ENCODE measurements around the gene NEB. TPM values are rescaled to one million over a fixed set of nuclear protein-coding genes. Genes with fewer than 3 reads are reported as not detected.

The NEB gene
- total RNA-seq, 1 donor from 2014 or later: 0.53 TPM

- no peak for TF ChIP-seq CTCF (IDR thresholded peaks at IDR 0.05)
- H3K9me3 ChIP-seq: no peaks in the 10 kb centered on the region
- intact Hi-C loops (cut with DNase I): no loop called here
- H3K4me3 ChIP-seq: no peak overlapping the region
- DNase-seq (ENCODE audit: low spot score in 2 of 2): no peak
- no peaks in the 10 kb centered on the region for H3K27me3 ChIP-seq
- H3K4me1 ChIP-seq: no peaks in the 10 kb centered on the region
- peaks cover 18 to 49% of the 10 kb centered on the region in 2 donors for H3K36me3 ChIP-seq
- H3K27ac ChIP-seq: no peak overlapping the region
Observed at GRCh38 chr2:151780938-151781337, 46.7 kb upstream of the NEB start.

GRCh38 chr2:151777935-151778334 is 43.7 kb upstream of the NEB start:
- intact Hi-C loops (cut with DNase I): no loop called here
- Histone ChIP-seq H3K4me1 (peaks cover 0 to 4% of the 10 kb centered on the region in 2 donors), H3K27me3 (no peaks in the 10 kb centered on the region), H3K36me3 (peaks cover 9 to 40% of the 10 kb centered on the region in 2 donors), H3K9me3 (no peaks in the 10 kb centered on the region), H3K4me3 (no peak overlapping the region), H3K27ac (no peak overlapping the region)
- DNase-seq (ENCODE audit: low spot score in 2 of 2): no peak
- TF ChIP-seq CTCF (IDR thresholded peaks at IDR 0.05): no peak

GRCh38 chr2:151777487-151777886 is 43.2 kb upstream of the NEB start:
- no peak overlapping the region for H3K27ac ChIP-seq
- H3K4me3 ChIP-seq: no peak overlapping the region
- peaks cover 9 to 38% of the 10 kb centered on the region in 2 donors for H3K36me3 ChIP-seq
- DNase-seq (ENCODE audit: low spot score in 2 of 2): no peak
- H3K27me3 ChIP-seq: no peaks in the 10 kb centered on the region
- H3K9me3 ChIP-seq: no peaks in the 10 kb centered on the region
- intact Hi-C loops (cut with DNase I): no loop called here
- no peak for TF ChIP-seq CTCF (IDR thresholded peaks at IDR 0.05)
- H3K4me1 ChIP-seq: peaks cover 0 to 4% of the 10 kb centered on the region in 2 donors

GRCh38 chr2:151776367-151776766 is 42.1 kb upstream of the NEB start:
- H3K27me3 ChIP-seq: no peaks in the 10 kb centered on the region
- H3K9me3 ChIP-seq: no peaks in the 10 kb centered on the region
- H3K4me3 ChIP-seq: no peak overlapping the region
- intact Hi-C loops (cut with DNase I): no loop called here
- peaks cover 4 to 30% of the 10 kb centered on the region in 2 donors for H3K36me3 ChIP-seq
- no peak for TF ChIP-seq CTCF (IDR thresholded peaks at IDR 0.05)
- DNase-seq (ENCODE audit: low spot score in 2 of 2): no peak
- H3K4me1 ChIP-seq: peaks cover 0 to 4% of the 10 kb centered on the region in 2 donors
- H3K27ac ChIP-seq: no peak overlapping the region

GRCh38 chr2:151775057-151775740 is 40.9 kb upstream of the NEB start:
- Histone ChIP-seq H3K36me3 (peaks cover 0 to 28% of the 10 kb centered on the region in 2 donors), H3K9me3 (no peaks in the 10 kb centered on the region), H3K27ac (peak overlapping the region; percentile 38 to 70), H3K4me1 (peaks cover 0 to 4% of the 10 kb centered on the region in 2 donors), H3K27me3 (no peaks in the 10 kb centered on the region), H3K4me3 (no peak overlapping the region)
- DNase-seq (ENCODE audit: low spot score in 2 of 2): no peak
- intact Hi-C loops (cut with DNase I): loop anchor here (2.0 kb wide), 1 partner anchor 54 kb away; the partner anchor contains the start of gene ARL5A
- TF ChIP-seq CTCF (IDR thresholded peaks at IDR 0.05): no peak

Measured in ascending aorta (tissue), 2 donors.